Measurements from ENCODE around the gene GPSM1.

The GPSM1 gene

GRCh38 chr9:136328622-136329041 lies 1.3 kb downstream of the GPSM1 start:
- Histone ChIP-seq H2AFZ (ENCODE audit: low read length) (no peak overlapping the region), H3K9me2 (replicated peaks; ENCODE audit: low read depth, low read length) (no peaks in the 10 kb centered on the region), H3K9me3 (ENCODE audit: insufficient read depth, low read depth, low read length) (no peaks in the 10 kb centered on the region), H3F3A (ENCODE audit: low read depth) (no peaks in the 10 kb centered on the region), H3K36me3 (ENCODE audit: insufficient read depth, low read length) (no peaks in the 10 kb centered on the region), H3K4me2 (ENCODE audit: low read depth, low read length, poor library complexity, severe bottlenecking) (peak overlapping the region; percentile 98), H3K4me1 (ENCODE audit: insufficient read depth, low read length, poor library complexity, severe bottlenecking) (peaks cover 25% of the 10 kb centered on the region), H3K27me3 (ENCODE audit: insufficient read depth, low read length, poor library complexity, severe bottlenecking) (no peaks in the 10 kb centered on the region), H4K20me1 (ENCODE audit: insufficient read depth, low read length, poor library complexity, severe bottlenecking) (peaks cover 10% of the 10 kb centered on the region), H3K9ac (ENCODE audit: low read depth, low read length, poor library complexity, severe bottlenecking) (peak overlapping the region; percentile 82), H3K79me2 (ENCODE audit: insufficient read depth, low read length) (peaks cover 28% of the 10 kb centered on the region), H3K4me3 (ENCODE audit: low read length, poor library complexity, severe bottlenecking) (peak overlapping the region; percentile 93)
- no peak for TF ChIP-seq EZH2phosphoT487 (IDR thresholded peaks at IDR 0.05; ENCODE audit: borderline replicate concordance)

GRCh38 chr9:136329211-136329627 lies 1.9 kb downstream of the GPSM1 start:
- Histone ChIP-seq H3F3A (ENCODE audit: low read depth) (no peaks in the 10 kb centered on the region), H4K20me1 (ENCODE audit: insufficient read depth, low read length, poor library complexity, severe bottlenecking) (peaks cover 10% of the 10 kb centered on the region), H3K4me1 (ENCODE audit: insufficient read depth, low read length, poor library complexity, severe bottlenecking) (peaks cover 25% of the 10 kb centered on the region), H3K9me2 (replicated peaks; ENCODE audit: low read depth, low read length) (no peaks in the 10 kb centered on the region), H3K4me3 (ENCODE audit: low read length, poor library complexity, severe bottlenecking) (peak overlapping the region; percentile 93), H3K9ac (ENCODE audit: low read depth, low read length, poor library complexity, severe bottlenecking) (peak overlapping the region; percentile 82), H3K79me2 (ENCODE audit: insufficient read depth, low read length) (peaks cover 28% of the 10 kb centered on the region), H3K4me2 (ENCODE audit: low read depth, low read length, poor library complexity, severe bottlenecking) (peak overlapping the region; percentile 98), H3K9me3 (ENCODE audit: insufficient read depth, low read depth, low read length) (no peaks in the 10 kb centered on the region), H3K36me3 (ENCODE audit: insufficient read depth, low read length) (no peaks in the 10 kb centered on the region), H2AFZ (ENCODE audit: low read length) (no peak overlapping the region), H3K27me3 (ENCODE audit: insufficient read depth, low read length, poor library complexity, severe bottlenecking) (no peaks in the 10 kb centered on the region)
- no peak for TF ChIP-seq EZH2phosphoT487 (IDR thresholded peaks at IDR 0.05; ENCODE audit: borderline replicate concordance)
- no peak for TF ChIP-seq CTCF (conservative IDR thresholded peaks at IDR 0.05; ENCODE audit: low read length)

- no peak overlapping the region for H2AFZ ChIP-seq (ENCODE audit: low read length)
- no peaks in the 10 kb centered on the region for H3K27me3 ChIP-seq (ENCODE audit: insufficient read depth, low read length, poor library complexity, severe bottlenecking)
- no peaks in the 10 kb centered on the region for H3K9me3 ChIP-seq (ENCODE audit: insufficient read depth, low read depth, low read length)
- peak overlapping the region; percentile 82 for H3K9ac ChIP-seq (ENCODE audit: low read depth, low read length, poor library complexity, severe bottlenecking)
- H3K36me3 ChIP-seq (ENCODE audit: insufficient read depth, low read length): no peaks in the 10 kb centered on the region
- no peaks in the 10 kb centered on the region for H3F3A ChIP-seq (ENCODE audit: low read depth)
- TF ChIP-seq CTCF (conservative IDR thresholded peaks at IDR 0.05; ENCODE audit: low read length) (no peak), EZH2phosphoT487 (IDR thresholded peaks at IDR 0.05; ENCODE audit: borderline replicate concordance) (no peak)
- H3K4me1 ChIP-seq (ENCODE audit: insufficient read depth, low read length, poor library complexity, severe bottlenecking): peaks cover 25% of the 10 kb centered on the region
- no peaks in the 10 kb centered on the region for H3K9me2 ChIP-seq (replicated peaks; ENCODE audit: low read depth, low read length)
- peaks cover 28% of the 10 kb centered on the region for H3K79me2 ChIP-seq (ENCODE audit: insufficient read depth, low read length)
- H3K4me2 ChIP-seq (ENCODE audit: low read depth, low read length, poor library complexity, severe bottlenecking): peak overlapping the region; percentile 98
- peaks cover 10% of the 10 kb centered on the region for H4K20me1 ChIP-seq (ENCODE audit: insufficient read depth, low read length, poor library complexity, severe bottlenecking)
- H3K4me3 ChIP-seq (ENCODE audit: low read length, poor library complexity, severe bottlenecking): peak overlapping the region; percentile 93
These were observed 2.5 kb downstream of the GPSM1 start for GRCh38 chr9:136329636-136330405.
